Nephron progenitor cell (in vitro differentiated cells): ENCODE data around the gene NUP35.
"Not testable (repeated sequence)": the region's sequence is repeated elsewhere in the genome, so short reads cannot be mapped to it uniquely, and the experiment has no call there.

Experiments used
- DNase-seq: peaks from one replicate; pipeline ENCODE4 v3.0.0; 2021
- H3K27ac Mint-ChIP-seq: 2 replicates; pipeline ENCODE4 v1.8.0; 2021; ENCODE audit warnings: mild to moderate bottlenecking, moderate library complexity, mixed read lengths
- H3K27me3 Mint-ChIP-seq: 2 replicates; pipeline ENCODE4 v1.8.0; 2021; ENCODE audit warnings: mild to moderate bottlenecking, low read depth, mixed read lengths; ENCODE audit not compliant: poor library complexity
- H3K36me3 Mint-ChIP-seq: 2 replicates; pipeline ENCODE4 v1.8.0; 2021; ENCODE audit warnings: low read depth, mixed read lengths
- H3K4me1 Mint-ChIP-seq: 2 replicates; pipeline ENCODE4 v1.8.0; 2021; ENCODE audit warnings: mixed read lengths
- H3K4me3 Mint-ChIP-seq: 2 replicates; pipeline ENCODE4 v1.8.0; 2021; ENCODE audit warnings: mild to moderate bottlenecking, moderate library complexity, mixed read lengths
- H3K9me3 Mint-ChIP-seq: 2 replicates; pipeline ENCODE4 v1.8.0; 2021; ENCODE audit warnings: mild to moderate bottlenecking, moderate library complexity, mixed read lengths
- CTCF ChIP-seq: fragments of 200-600 bp; sonication (generic); IDR thresholded peaks from 2 replicates; pipeline ENCODE4 v1.5.0; 2021; ENCODE audit warnings: antibody characterized with exemption

NUP35 gene

GRCh38 chr2:183164650-183165015 lies 40.4 kb downstream of the NUP35 start:
- H3K4me3 Mint-ChIP-seq: no peak overlapping the region
- H3K27ac Mint-ChIP-seq: no peak overlapping the region
- no peak for DNase-seq
- no peaks in the 10 kb centered on the region for H3K27me3 Mint-ChIP-seq
- H3K36me3 Mint-ChIP-seq: peaks cover 91% of the 10 kb centered on the region
- no peak for TF ChIP-seq CTCF
- peaks cover 27% of the 10 kb centered on the region for H3K9me3 Mint-ChIP-seq
- H3K4me1 Mint-ChIP-seq: no peaks in the 10 kb centered on the region

- Mint-ChIP-seq H3K27me3 (no peaks in the 10 kb centered on the region), H3K4me3 (no peak overlapping the region), H3K36me3 (peaks cover 97% of the 10 kb centered on the region), H3K27ac (no peak overlapping the region), H3K4me1 (no peaks in the 10 kb centered on the region), H3K9me3 (peaks cover 27% of the 10 kb centered on the region)
- no peak for TF ChIP-seq CTCF
- DNase-seq: no peak
Observed at GRCh38 chr2:183166210-183166609, 42.0 kb downstream of the NUP35 start.

- not testable (repeated sequence) for DNase-seq, H3K27me3 Mint-ChIP-seq, H3K4me3 Mint-ChIP-seq, H3K4me1 Mint-ChIP-seq, H3K27ac Mint-ChIP-seq
- H3K36me3 Mint-ChIP-seq: peaks cover 91% of the 10 kb centered on the region
- H3K9me3 Mint-ChIP-seq: peaks cover 27% of the 10 kb centered on the region
Observed at GRCh38 chr2:183166976-183167375, 42.7 kb downstream of the NUP35 start.

- peaks cover 5% of the 10 kb centered on the region for H3K4me1 Mint-ChIP-seq
- peaks cover 3% of the 10 kb centered on the region for H3K27me3 Mint-ChIP-seq
- TF ChIP-seq CTCF: no peak
Observed at GRCh38 chr2:183172220-183172887, 48.1 kb downstream of the NUP35 start.

GRCh38 chr2:183179156-183179555 lies 54.9 kb downstream of the NUP35 start:
- Mint-ChIP-seq H3K36me3 (peaks cover 97% of the 10 kb centered on the region), H3K27ac (no peak overlapping the region), H3K9me3 (peaks cover 75% of the 10 kb centered on the region), H3K27me3 (peaks cover 3% of the 10 kb centered on the region), H3K4me1 (no peaks in the 10 kb centered on the region), H3K4me3 (no peak overlapping the region)
- DNase-seq: no peak
- TF ChIP-seq CTCF: no peak

More at GRCh38 chr2:183172220-183172887, 48.1 kb downstream of the NUP35 start:
- Mint-ChIP-seq H3K27ac (no peak overlapping the region), H3K4me3 (no peak overlapping the region), H3K9me3 (peaks cover 42% of the 10 kb centered on the region), H3K36me3 (peaks cover 71% of the 10 kb centered on the region)
- DNase-seq: no peak

GRCh38 chr2:183185534-183185933 lies 61.3 kb downstream of the NUP35 start:
- Mint-ChIP-seq H3K4me3 (no peak overlapping the region), H3K27ac (peak overlapping the region; percentile 91), H3K27me3 (no peaks in the 10 kb centered on the region), H3K9me3 (peaks cover 30% of the 10 kb centered on the region), H3K36me3 (peaks cover 90% of the 10 kb centered on the region), H3K4me1 (no peaks in the 10 kb centered on the region)
- DNase-seq: no peak
- TF ChIP-seq CTCF: no peak
